Lower leg skin (tissue), 4 donors: Measurements from ENCODE around the gene TMIGD3. TPM values are rescaled to one million over a fixed set of nuclear protein-coding genes. Genes with fewer than 3 reads are reported as not detected.

Experiments
- DNase-seq, 2 donors: peaks; one replicate each; pipeline ENCODE4 v3.0.0-alpha.2; 2019; ENCODE audit warnings: low spot score in 2 of 2
- H3K4me3 ChIP-seq: fragments of 200-600 bp; sonication (generic); 2 replicates; pipeline ENCODE4 v1.5.1; 2017; ENCODE audit warnings: mild to moderate bottlenecking, low read depth; ENCODE audit not compliant: poor library complexity, severe bottlenecking
- CTCF ChIP-seq, 3 donors: fragments of 450-650 bp; IDR thresholded peaks; one replicate each; pipeline ENCODE4 v1.5.1; 2016; ENCODE audit warnings: antibody characterized with exemption in 3 of 3, mild to moderate bottlenecking in 3 of 3, moderate library complexity in 2 of 3
- POLR2A ChIP-seq, 2 donors: fragments of 450-650 bp; IDR thresholded peaks; one replicate each; pipeline ENCODE4 v1.6.1; 2016 to 2017; ENCODE audit warnings: antibody characterized with exemption in 2 of 2, mild to moderate bottlenecking in 1 of 2, moderate library complexity in 1 of 2
- WGBS, 2 donors: methylation state at CpG; one replicate each; pipeline ENCODE4 v1.1.5; 2018; 5-methylcytosine and 5-hydroxymethylcytosine counted together
- intact Hi-C: fragments of 100-400 bp; cut with DNase I; formaldehyde crosslinking; loops from one replicate; pipeline ENCODE4 v1.15.0; 2023; ENCODE audit warnings: low total_unique reads
- total RNA-seq, 4 donors: library from RNA; depleted of rRNA; stranded (reverse); fragments of >200 nt; gene quantifications; one replicate each; pipeline ENCODE4 v1.1.0, GENCODE V29; 2016

Gene TMIGD3
- total RNA-seq, 4 donors from 2014 or later: 0.54 to 1.2 (median 0.68) TPM; not detected in 1

GRCh38 chr1:111486431-111486830, 17.0 kb downstream of the TMIGD3 start:
- TF ChIP-seq POLR2A (IDR thresholded peaks at IDR 0.05): no peak
- TF ChIP-seq CTCF (IDR thresholded peaks at IDR 0.05): no peak
- no peak overlapping the region for H3K4me3 ChIP-seq
- 87 to 95% methylated on average over 6 to 7 of the region's 7 CpGs for WGBS, 2 donors
- DNase-seq: no peak
- intact Hi-C loops: no loop called here

- no peak for TF ChIP-seq POLR2A (IDR thresholded peaks at IDR 0.05)
- no peak for DNase-seq
- no peak overlapping the region for H3K4me3 ChIP-seq
- intact Hi-C loops: no loop called here
These were observed 18.9 kb downstream of the TMIGD3 start for GRCh38 chr1:111484391-111485026.

GRCh38 chr1:111483876-111484275, 19.6 kb downstream of the TMIGD3 start:
- DNase-seq: no peak
- no peak overlapping the region for H3K4me3 ChIP-seq
- no peak for TF ChIP-seq POLR2A (IDR thresholded peaks at IDR 0.05)
- no peak for TF ChIP-seq CTCF (IDR thresholded peaks at IDR 0.05)
- intact Hi-C loops: no loop called here
- WGBS, 2 donors: 72 to 90% methylated on average over 2 of the region's 2 CpGs

- 61 to 66% methylated on average over 3 of the region's 3 CpGs for WGBS, 2 donors
- TF ChIP-seq CTCF (IDR thresholded peaks at IDR 0.05): no peak
- no peak for TF ChIP-seq POLR2A (IDR thresholded peaks at IDR 0.05)
- DNase-seq: no peak
- intact Hi-C loops: no loop called here
- H3K4me3 ChIP-seq: no peak overlapping the region
These were observed 20.3 kb downstream of the TMIGD3 start for GRCh38 chr1:111483166-111483565.

- no peak for TF ChIP-seq POLR2A (IDR thresholded peaks at IDR 0.05)
- TF ChIP-seq CTCF (IDR thresholded peaks at IDR 0.05): peak in 1 of 3 donors; percentile 56
- WGBS, 2 donors: 45 to 55% methylated on average over 8 of the region's 8 CpGs
- intact Hi-C loops: no loop called here
- H3K4me3 ChIP-seq: no peak overlapping the region
- peak; percentile 63 to 94 for DNase-seq
These were observed 21.8 kb downstream of the TMIGD3 start for GRCh38 chr1:111481387-111482221.

- intact Hi-C loops: no loop called here
- H3K4me3 ChIP-seq: no peak overlapping the region
- TF ChIP-seq POLR2A (IDR thresholded peaks at IDR 0.05) (no peak), CTCF (IDR thresholded peaks at IDR 0.05) (no peak)
- no peak for DNase-seq
- 65 to 86% methylated on average over 1 of the region's 1 CpG for WGBS, 2 donors
These were observed 22.8 kb downstream of the TMIGD3 start for GRCh38 chr1:111480674-111481073.
